OCI-LY3 (cell line): ENCODE data around the gene AFP.

Source experiments
- H2AFZ ChIP-seq: fragments of 200-600, 300-600 bp; shearing (Covaris generic); 2 replicates; pipeline ENCODE4 v1.6.0; 2014; ENCODE audit warnings: antibody characterized with exemption, low read depth, low read length
- H3K27ac ChIP-seq: fragments of 200-600, 300-600 bp; sonication (generic); 2 replicates; pipeline ENCODE4 v1.5.1; 2014; ENCODE audit warnings: mild to moderate bottlenecking, low read length, moderate library complexity, mixed read lengths
- H3K27me3 ChIP-seq: fragments of 200-600, 300-600 bp; sonication (generic); 2 replicates; pipeline ENCODE4 v1.6.1; 2014; ENCODE audit warnings: low read depth, low read length, mixed read lengths
- H3K36me3 ChIP-seq: fragments of 200-600, 300-600 bp; sonication (generic); replicated peaks from 2 replicates; pipeline ENCODE3; 2014; ENCODE audit warnings: low read depth, low read length, mixed read lengths
- H3K4me1 ChIP-seq: fragments of 300-600, 200-600 bp; sonication (generic); 2 replicates; pipeline ENCODE4 v1.6.1; 2014; ENCODE audit warnings: low read length, mixed read lengths
- H3K4me2 ChIP-seq: fragments of 200-600, 300-600 bp; sonication (generic); 2 replicates; pipeline ENCODE4 v1.6.1; 2014; ENCODE audit warnings: low read length, mixed read lengths
- H3K4me3 ChIP-seq: fragments of 300-600, 200-600 bp; sonication (generic); 2 replicates; pipeline ENCODE4 v1.5.1; 2014; ENCODE audit warnings: antibody characterized with exemption, mild to moderate bottlenecking, low read length, moderate library complexity
- H3K79me2 ChIP-seq: fragments of 300-600, 200-600 bp; shearing (Covaris generic); 2 replicates; pipeline ENCODE4 v1.6.1; 2014; ENCODE audit warnings: mild to moderate bottlenecking, low read length, mixed read lengths
- H3K9ac ChIP-seq: fragments of 300-600, 200-600 bp; shearing (Covaris generic); 2 replicates; pipeline ENCODE4 v1.6.0; 2014; ENCODE audit warnings: mild to moderate bottlenecking, low read length, moderate library complexity
- H3K9me3 ChIP-seq: fragments of 200-600, 300-600 bp; shearing (Covaris generic); 2 replicates; pipeline ENCODE4 v1.6.1; 2014; ENCODE audit warnings: low read length, mixed read lengths; ENCODE audit not compliant: insufficient read depth
- H4K20me1 ChIP-seq: fragments of 200-600, 300-600 bp; sonication (generic); 2 replicates; pipeline ENCODE4 v1.6.1; 2016; ENCODE audit warnings: low read length, mixed read lengths; ENCODE audit not compliant: insufficient read depth
- CTCF ChIP-seq: fragments of 200-600, 300-600 bp; sonication (generic); IDR thresholded peaks from 2 replicates; pipeline ENCODE4 v1.5.1; 2014; ENCODE audit warnings: antibody characterized with exemption, low read length, low read depth
- EZH2phosphoT487 ChIP-seq: fragments of 200-600 bp; shearing (Covaris generic); IDR thresholded peaks from 2 replicates; pipeline ENCODE4 v1.6.1; 2018; ENCODE audit warnings: antibody characterized with exemption, mixed run types, low read depth

AFP gene

GRCh38 chr4:73422458-73422752 is 13.6 kb upstream of the AFP start:
- Histone ChIP-seq H3K79me2 (no peaks in the 10 kb centered on the region), H3K4me3 (no peak overlapping the region), H3K4me2 (no peak overlapping the region), H3K27me3 (no peaks in the 10 kb centered on the region), H2AFZ (no peak overlapping the region), H3K36me3 (no peaks in the 10 kb centered on the region), H3K27ac (no peak overlapping the region), H3K4me1 (no peaks in the 10 kb centered on the region), H3K9me3 (no peaks in the 10 kb centered on the region), H3K9ac (no peak overlapping the region), H4K20me1 (no peaks in the 10 kb centered on the region)
- TF ChIP-seq CTCF (no peak), EZH2phosphoT487 (no peak)

- H3K27ac ChIP-seq = no peak overlapping the region
- H3K4me3 ChIP-seq = no peak overlapping the region
- H4K20me1 ChIP-seq = no peaks in the 10 kb centered on the region
- no peaks in the 10 kb centered on the region for H3K4me1 ChIP-seq
- H3K79me2 ChIP-seq = no peaks in the 10 kb centered on the region
- TF ChIP-seq EZH2phosphoT487 (no peak), CTCF (no peak)
- H2AFZ ChIP-seq = no peak overlapping the region
- no peak overlapping the region for H3K9ac ChIP-seq
- H3K9me3 ChIP-seq = no peaks in the 10 kb centered on the region
- H3K27me3 ChIP-seq = no peaks in the 10 kb centered on the region
- H3K4me2 ChIP-seq = no peak overlapping the region
- H3K36me3 ChIP-seq = no peaks in the 10 kb centered on the region
These were observed 12.8 kb upstream of the AFP start for GRCh38 chr4:73423184-73423583.

DNA sequence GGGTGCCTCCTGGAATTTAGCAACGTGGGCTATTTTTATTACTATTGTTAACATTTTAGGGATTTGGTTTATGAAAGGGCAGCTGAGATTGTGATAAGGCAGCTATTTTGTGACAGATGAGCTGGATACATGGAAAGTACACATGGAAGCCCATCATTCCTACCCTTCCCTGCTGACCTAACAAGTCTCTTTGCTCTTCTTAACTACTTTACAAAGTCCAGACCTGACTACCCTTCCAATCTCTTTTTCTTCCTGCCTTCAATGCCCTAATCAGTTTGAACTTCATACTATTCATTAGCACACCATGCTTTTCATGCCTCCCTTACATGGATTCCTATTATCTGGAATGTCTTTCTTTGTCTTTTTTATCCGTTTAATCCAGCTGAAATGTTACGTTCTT is 9.4 kb upstream of the AFP start:
- TF ChIP-seq EZH2phosphoT487 (no peak), CTCF (no peak)
- no peak overlapping the region for H3K4me2 ChIP-seq
- no peak overlapping the region for H3K27ac ChIP-seq

DNA sequence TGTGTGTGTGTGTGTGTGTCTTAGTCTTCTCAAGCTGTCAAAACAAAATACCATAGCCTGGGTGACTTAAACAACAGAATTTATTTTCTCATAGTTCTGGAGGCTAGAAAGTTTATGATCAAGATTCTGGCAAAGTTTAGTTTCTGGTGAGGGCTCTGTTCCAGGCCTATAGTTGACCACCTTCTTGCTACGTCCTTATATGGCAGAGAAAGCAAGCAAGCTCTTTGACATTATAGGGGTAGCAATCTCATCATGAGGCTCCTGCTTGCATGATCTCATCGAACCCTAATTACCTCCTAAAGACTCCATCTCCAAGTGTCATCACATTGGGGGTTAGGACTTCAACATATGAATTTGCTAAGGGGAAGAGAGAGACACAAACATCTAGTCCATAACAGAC is 6.9 kb upstream of the AFP start:
- Histone ChIP-seq H3K27me3 (peaks cover 6% of the 10 kb centered on the region; the same call in 1 of the 2 replicates), H2AFZ (no peak overlapping the region), H3K27ac (no peak overlapping the region), H3K79me2 (no peaks in the 10 kb centered on the region), H4K20me1 (no peaks in the 10 kb centered on the region), H3K4me1 (no peaks in the 10 kb centered on the region), H3K9ac (no peak overlapping the region), H3K4me2 (no peak overlapping the region), H3K36me3 (no peaks in the 10 kb centered on the region), H3K9me3 (no peaks in the 10 kb centered on the region), H3K4me3 (no peak overlapping the region)
- TF ChIP-seq EZH2phosphoT487 = no peak
- no peak for TF ChIP-seq CTCF

More for the DNA sequence above, 9.4 kb upstream of the AFP start:
- H3K4me1 ChIP-seq = no peaks in the 10 kb centered on the region
- H3K9me3 ChIP-seq = no peaks in the 10 kb centered on the region
- H3K9ac ChIP-seq = no peak overlapping the region
- H3K27me3 ChIP-seq = no peaks in the 10 kb centered on the region
- H3K79me2 ChIP-seq = no peaks in the 10 kb centered on the region
- no peaks in the 10 kb centered on the region for H3K36me3 ChIP-seq
- no peaks in the 10 kb centered on the region for H4K20me1 ChIP-seq
- H3K4me3 ChIP-seq = no peak overlapping the region
- H2AFZ ChIP-seq = no peak overlapping the region
